ENCODE data around the gene SIAH3. TPM values are rescaled to one million over a fixed set of nuclear protein-coding genes. Genes with fewer than 3 reads are reported as not detected.

SIAH3 gene
- polyA plus RNA-seq, 3 donors: not detected

Other genes starting within 250 kb of the SIAH3 start
- gene ERICH6B, start 236.0 kb downstream of the SIAH3 start, polyA plus RNA-seq: not detected
- gene CBY2, start 149.4 kb downstream of the SIAH3 start, polyA plus RNA-seq: not detected
- gene ZC3H13, start 201.0 kb upstream of the SIAH3 start, polyA plus RNA-seq: 10 to 100 TPM in 2 of 3 donors, 1 to 10 TPM in 1; 5.3 to 23.7 (median 12.7) TPM